ENCODE data around the gene ACTMAP. TPM values are rescaled to one million over a fixed set of nuclear protein-coding genes. Genes with fewer than 3 reads are reported as not detected.

ACTMAP gene
- total RNA-seq, result 1.7 and 2.3 TPM in 2 replicates

DNA sequence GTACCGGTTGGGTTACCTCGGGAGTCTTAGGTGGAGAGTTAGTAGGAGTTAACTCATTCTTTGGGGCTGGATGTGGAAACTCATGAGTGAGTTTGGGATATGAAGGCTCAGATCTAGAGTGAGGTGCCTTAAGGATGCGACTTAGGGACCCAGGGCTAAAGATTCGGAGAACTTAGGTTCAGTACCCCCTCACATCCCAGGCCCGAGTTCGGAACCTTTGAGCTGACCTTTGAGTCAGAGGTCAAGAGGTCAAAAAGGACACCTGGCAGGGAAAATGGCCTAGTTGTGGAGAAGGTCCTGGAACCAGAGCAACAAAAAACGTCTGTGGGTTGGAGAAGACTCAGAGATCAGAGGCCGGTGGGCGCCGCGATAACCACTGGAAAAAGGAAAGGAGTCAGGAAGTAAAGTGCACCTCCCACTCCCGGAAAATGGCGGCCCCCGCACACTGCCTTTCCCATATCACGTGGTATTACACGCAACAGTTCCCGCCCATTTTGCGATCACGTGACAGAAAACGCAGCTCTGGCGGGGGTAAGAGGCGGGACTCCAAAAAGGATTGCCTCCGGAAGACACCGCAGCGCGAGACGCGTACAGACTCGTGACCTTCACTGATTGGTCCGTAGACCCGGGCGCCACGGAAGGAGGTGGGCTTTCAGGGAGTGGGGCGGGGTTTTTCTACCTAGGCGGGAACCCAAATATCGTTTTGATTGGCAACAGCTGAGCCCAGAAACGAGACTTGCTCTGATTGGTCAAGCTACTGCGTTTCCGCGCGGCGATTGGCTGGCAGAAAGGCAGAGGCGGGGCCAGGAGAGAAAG, at the start of gene ACTMAP:
Gene ACTMAP, minus strand, starts transcription at position 420 of the 816 bp plus-strand sequence. CDS start 674 bp downstream, outside the sequence.

DNA sequence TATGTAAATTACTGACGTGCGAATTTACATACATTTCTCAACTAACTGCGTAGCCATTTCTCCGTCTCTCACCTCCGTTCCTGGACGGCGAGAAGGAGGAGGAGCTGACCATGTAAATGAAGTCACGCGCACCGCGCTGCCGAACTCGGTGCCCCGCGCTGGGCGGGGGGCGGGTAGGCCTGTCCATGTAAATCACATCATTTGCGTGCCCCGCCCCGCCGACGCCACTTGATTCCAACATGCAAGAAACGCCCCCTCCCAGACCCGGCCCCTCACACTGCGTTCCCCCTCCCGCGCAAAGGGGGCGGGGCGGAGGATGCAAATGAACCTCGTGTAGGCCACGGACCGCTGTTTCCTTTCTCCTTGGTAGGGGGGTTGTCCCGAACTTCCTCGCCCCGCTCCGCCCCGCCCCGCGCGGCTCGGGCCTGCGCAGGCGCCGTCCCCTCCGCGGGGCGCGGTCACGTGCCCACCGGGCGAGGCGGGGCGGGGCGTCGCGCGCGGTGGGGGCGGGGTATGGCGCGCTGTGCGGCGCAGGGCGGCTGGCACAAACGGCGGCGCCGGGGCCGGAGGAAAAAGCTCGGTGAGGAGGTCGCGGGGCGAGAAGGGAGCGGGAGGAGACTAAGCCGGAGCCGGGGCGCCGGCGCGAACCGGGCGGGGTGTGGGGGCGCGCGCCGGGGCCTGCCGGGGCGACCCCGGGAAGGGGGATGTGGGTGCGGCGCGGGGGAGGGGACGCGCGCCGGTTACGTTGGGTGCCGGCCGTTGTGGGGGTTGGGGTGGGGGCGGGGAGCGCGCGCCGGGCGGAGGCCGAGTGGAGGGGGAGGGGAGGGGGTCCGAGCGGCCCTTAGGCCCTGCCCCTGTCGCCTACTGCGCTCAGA, 48.6 kb upstream of the ACTMAP start, which contains the start of gene EGLN2:
Gene EGLN2, plus strand, starts transcription at position 509 of the 875 bp plus-strand sequence. CDS start 1,382 bp downstream, outside the sequence.

GRCh38 chr19:40777937-40778705, 27.8 kb upstream of the ACTMAP start, which contains the start of gene RAB4B:
TSS of gene RAB4B (plus strand) at chr19:40778247. CDS start at chr19:40778376, 129 bp downstream.

DNA sequence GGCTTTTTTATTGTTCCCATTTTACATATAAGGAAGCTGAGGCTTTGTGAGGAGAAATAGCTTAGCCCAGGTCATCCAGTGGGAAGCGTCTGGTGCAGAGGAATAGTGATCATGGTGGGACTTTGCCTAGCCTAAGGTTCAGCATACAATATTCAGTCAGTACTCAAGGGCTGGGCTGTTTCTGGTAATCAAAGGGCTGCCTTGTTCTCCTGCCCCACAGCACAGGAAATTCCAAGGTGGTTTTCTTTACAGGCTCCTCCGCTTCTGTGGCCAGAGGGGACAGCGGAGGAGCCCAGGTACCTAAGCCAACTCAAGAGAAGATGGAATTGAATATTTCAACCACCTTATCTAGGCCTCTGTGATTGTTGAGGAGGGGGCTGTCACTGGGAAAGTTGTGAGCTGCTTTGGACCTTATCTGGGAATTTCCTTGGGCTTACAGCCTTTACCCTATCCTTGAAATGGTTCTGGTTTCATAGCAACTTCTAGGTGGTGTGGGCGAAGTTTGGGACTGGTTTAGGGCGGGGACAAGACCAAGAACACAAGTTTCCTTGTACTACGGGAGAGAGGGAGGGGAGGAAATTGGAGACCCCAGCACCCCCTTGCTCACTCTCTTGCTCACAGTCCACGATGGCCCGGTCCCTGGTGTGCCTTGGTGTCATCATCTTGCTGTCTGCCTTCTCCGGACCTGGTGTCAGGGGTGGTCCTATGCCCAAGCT, 24.8 kb upstream of the ACTMAP start, which contains the start of gene MIA:
Gene MIA, plus strand, starts transcription at position 606 of the 716 bp plus-strand sequence. Its CDS starts 22 bp downstream, at position 628.

DNA sequence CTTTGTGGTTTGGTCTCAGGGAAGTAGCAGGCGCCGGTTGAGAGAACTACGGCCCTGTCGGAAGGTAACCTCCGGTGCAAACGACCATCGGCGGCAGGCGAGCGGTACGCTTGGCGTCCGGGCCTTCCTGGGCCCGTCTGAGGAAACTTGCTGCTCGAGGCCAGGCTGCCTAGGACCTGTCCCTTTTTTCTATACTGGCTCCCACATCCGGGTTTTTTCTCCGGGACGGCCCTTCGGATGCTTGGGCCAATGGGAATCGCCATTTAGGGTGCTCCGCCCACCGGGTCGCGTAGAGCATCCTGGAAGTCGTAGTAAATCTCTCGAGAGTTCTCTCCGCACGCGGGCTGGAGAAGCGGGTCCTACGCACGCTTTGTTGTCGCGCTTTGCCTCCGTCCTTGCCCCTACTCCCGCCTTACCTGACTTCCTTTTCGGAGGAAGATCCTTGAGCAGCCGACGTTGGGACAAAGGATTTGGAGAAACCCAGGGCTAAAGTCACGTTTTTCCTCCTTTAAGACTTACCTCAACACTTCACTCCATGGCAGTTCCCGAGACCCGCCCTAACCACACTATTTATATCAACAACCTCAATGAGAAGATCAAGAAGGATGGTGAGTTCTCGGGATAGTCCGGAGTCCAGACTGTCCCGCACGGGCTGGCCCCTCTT, 729 bp upstream of the ACTMAP start, which contains the start of gene SNRPA:
Gene SNRPA, plus strand, starts transcription at position 330 of the 664 bp plus-strand sequence. Its CDS starts 206 bp downstream, at position 536.

DNA sequence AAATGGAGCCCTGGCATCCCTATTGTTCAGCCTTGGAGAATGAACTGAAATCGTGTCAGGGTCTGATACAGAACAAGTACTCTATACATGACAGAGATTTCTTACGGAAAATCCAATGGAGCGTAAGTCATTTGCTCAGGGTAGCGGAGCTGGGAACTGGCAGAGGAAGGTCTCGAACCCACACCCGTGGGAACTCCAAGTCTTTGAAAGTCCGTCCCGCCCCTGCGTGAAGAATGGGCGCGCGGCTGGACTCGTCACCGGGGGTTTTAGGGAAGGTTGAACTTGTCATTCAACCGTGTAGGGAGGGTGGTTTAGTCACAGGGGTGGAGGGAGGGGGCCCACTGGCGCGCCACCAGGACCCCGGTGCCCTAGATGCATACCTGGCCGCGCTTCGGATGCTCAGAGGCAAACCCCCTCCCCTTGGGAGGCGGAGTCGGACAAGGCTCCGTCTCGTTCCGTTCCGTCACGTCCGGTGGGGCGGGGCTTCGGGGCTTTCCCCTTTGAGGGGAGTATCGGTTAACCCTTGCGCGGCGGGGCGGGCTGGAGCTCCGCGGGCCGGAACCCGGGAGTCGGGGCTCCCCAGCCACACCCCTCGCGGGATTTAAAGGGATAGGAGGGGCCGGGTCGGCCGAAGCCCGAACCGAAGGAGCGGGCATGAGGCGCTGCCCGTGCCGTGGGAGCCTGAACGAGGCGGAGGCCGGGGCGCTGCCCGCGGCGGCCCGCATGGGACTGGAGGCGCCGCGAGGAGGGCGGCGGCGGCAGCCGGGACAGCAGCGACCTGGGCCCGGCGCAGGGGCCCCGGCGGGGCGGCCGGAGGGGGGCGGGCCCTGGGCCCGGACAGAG, 33.6 kb downstream of the ACTMAP start, which contains the start of the genes COQ8B and ITPKC:
Gene COQ8B, minus strand, starts transcription at position 405 of the 843 bp plus-strand sequence. CDS start 2,254 bp downstream, outside the sequence.
Gene ITPKC, plus strand, starts transcription at position 631 of the 843 bp plus-strand sequence. Its CDS starts 24 bp downstream, at position 655.

Other genes with a start within 250 kb of the ACTMAP start
- gene SHKBP1, start 173.6 kb downstream of the ACTMAP start, total RNA-seq, result 63.8 and 82.6 TPM in 2 replicates
- gene LTBP4, start 149.1 kb downstream of the ACTMAP start, total RNA-seq, result 161 and 308 TPM in 2 replicates
- 91.5 and 93.2 TPM in 2 replicates for gene NUMBL, start 59.8 kb downstream of the ACTMAP start, total RNA-seq
- 51.5 and 60.7 TPM in 2 replicates for gene COQ8B, start 33.6 kb downstream of the ACTMAP start, total RNA-seq
- gene ITPKC, start 33.4 kb downstream of the ACTMAP start, total RNA-seq, result 21.2 and 25.1 TPM in 2 replicates
- 38.8 and 47.1 TPM in 2 replicates for gene SNRPA, start 726 bp upstream of the ACTMAP start, total RNA-seq
- gene MIA, start 25.0 kb upstream of the ACTMAP start, total RNA-seq, result 0.83 TPM in 1 of 2 replicates, not detected in the other
- gene RAB4B, start 27.8 kb upstream of the ACTMAP start, total RNA-seq, result 12.2 and 13.5 TPM in 2 replicates
- 129 and 153 TPM in 2 replicates for gene EGLN2, start 48.7 kb upstream of the ACTMAP start, total RNA-seq
- not detected in 2 replicates for gene CYP2A6, start 100.0 kb upstream of the ACTMAP start, total RNA-seq
- gene CYP2A7, start 131.8 kb upstream of the ACTMAP start, total RNA-seq, result not detected in 2 replicates
- not detected in 2 replicates for gene CYP2B6, start 240.8 kb upstream of the ACTMAP start, total RNA-seq